SJSA1 (cell line): Measurements from ENCODE around the gene CTIF. TPM values are rescaled to one million over a fixed set of nuclear protein-coding genes. Genes with fewer than 3 reads are reported as not detected.

Source experiments
- DNase-seq, 2 experiments: peaks; one replicate each; pipeline ENCODE4 v3.0.0-alpha.2; 2015 to 2020; ENCODE audit warnings: low spot score in 2 of 2, low read depth in 1 of 2
- H3K27ac ChIP-seq: fragments of 250-450 bp; sonication (Bioruptor Pico); 2 replicates; pipeline ENCODE4 v1.5.1; 2020; ENCODE audit warnings: mild to moderate bottlenecking, moderate library complexity
- H3K27me3 ChIP-seq: fragments of 250-450 bp; sonication (Bioruptor Pico); replicated peaks from 2 replicates; pipeline ENCODE4 v1.5.1; 2020; ENCODE audit warnings: mild to moderate bottlenecking, moderate library complexity
- H3K36me3 ChIP-seq: fragments of 250-450 bp; sonication (Bioruptor Pico); 2 replicates; pipeline ENCODE4 v1.5.1; 2020; ENCODE audit warnings: mild to moderate bottlenecking
- H3K4me1 ChIP-seq: fragments of 250-450 bp; sonication (Bioruptor Pico); replicated peaks from 2 replicates; pipeline ENCODE4 v1.6.1; 2021; ENCODE audit warnings: mild to moderate bottlenecking
- H3K4me3 ChIP-seq: fragments of 250-450 bp; sonication (Bioruptor Pico); 2 replicates; pipeline ENCODE4 v1.5.1; 2020; ENCODE audit warnings: mild to moderate bottlenecking
- H3K9me3 ChIP-seq: fragments of 250-450 bp; sonication (Bioruptor Pico); replicated peaks from 2 replicates; pipeline ENCODE4 v1.5.1; 2020; ENCODE audit warnings: mild to moderate bottlenecking
- total RNA-seq: library from RNA; depleted of rRNA; stranded (reverse); fragments of >200 nt; shearing (Covaris generic); gene quantifications from 2 replicates; pipeline ENCODE4 v1.2.3, GENCODE V29; 2014

Gene CTIF
- total RNA-seq, 1 experiment from 2014 or later: 91.5 TPM

DNA sequence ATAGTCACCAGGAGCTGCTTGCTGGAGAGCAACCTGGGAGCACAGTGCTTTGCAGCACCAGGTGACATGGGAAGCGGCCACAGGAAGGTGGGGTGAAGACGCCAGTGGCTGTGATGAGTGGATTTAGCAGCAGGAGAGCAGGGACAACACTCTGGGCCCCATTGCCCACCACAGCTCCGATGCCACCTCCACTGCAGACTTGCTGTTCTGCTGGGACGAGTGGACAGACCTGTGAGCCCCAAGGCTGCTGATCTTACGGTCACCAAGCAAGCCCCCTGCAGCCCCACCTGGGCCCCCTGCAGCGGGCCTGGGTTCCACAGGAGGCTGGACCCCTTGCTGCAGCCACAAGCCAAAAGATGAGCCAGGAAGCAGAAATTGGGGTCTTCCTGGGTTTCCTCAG, 73.7 kb downstream of the CTIF start:
- H3K9me3 ChIP-seq: no peaks in the 10 kb centered on the region

DNA sequence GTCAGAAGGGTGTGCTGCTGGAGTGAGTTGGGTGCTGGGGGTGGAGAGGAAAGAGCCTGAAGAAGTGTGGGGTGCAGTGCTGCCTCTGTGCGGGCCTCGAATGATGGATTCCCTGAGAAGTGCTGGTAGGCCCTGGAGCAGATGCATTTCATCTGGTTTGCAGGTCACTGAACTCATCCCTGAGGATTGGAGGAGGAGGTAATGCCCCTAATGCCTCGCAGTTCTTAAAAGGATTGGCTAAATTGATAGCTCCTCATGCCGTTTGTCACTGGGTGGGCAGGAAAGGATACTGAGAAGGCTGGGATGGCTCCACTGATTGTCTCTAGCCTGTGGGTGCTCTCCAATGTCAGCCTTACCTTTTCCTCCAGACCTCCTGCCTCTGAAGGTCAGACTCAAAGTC, 74.1 kb downstream of the CTIF start:
- Histone ChIP-seq H3K4me1 (peaks cover 6% of the 10 kb centered on the region), H3K4me3 (no peak overlapping the region), H3K36me3 (peaks cover 71% of the 10 kb centered on the region), H3K27me3 (no peaks in the 10 kb centered on the region), H3K27ac (no peak overlapping the region), H3K9me3 (no peaks in the 10 kb centered on the region)
- no peak for DNase-seq

More for the DNA sequence above, 73.7 kb downstream of the CTIF start:
- no peak overlapping the region for H3K27ac ChIP-seq
- no peak overlapping the region for H3K4me3 ChIP-seq
- DNase-seq: no peak
- peaks cover 10% of the 10 kb centered on the region for H3K4me1 ChIP-seq
- H3K27me3 ChIP-seq: no peaks in the 10 kb centered on the region
- peaks cover 71% of the 10 kb centered on the region for H3K36me3 ChIP-seq

DNA sequence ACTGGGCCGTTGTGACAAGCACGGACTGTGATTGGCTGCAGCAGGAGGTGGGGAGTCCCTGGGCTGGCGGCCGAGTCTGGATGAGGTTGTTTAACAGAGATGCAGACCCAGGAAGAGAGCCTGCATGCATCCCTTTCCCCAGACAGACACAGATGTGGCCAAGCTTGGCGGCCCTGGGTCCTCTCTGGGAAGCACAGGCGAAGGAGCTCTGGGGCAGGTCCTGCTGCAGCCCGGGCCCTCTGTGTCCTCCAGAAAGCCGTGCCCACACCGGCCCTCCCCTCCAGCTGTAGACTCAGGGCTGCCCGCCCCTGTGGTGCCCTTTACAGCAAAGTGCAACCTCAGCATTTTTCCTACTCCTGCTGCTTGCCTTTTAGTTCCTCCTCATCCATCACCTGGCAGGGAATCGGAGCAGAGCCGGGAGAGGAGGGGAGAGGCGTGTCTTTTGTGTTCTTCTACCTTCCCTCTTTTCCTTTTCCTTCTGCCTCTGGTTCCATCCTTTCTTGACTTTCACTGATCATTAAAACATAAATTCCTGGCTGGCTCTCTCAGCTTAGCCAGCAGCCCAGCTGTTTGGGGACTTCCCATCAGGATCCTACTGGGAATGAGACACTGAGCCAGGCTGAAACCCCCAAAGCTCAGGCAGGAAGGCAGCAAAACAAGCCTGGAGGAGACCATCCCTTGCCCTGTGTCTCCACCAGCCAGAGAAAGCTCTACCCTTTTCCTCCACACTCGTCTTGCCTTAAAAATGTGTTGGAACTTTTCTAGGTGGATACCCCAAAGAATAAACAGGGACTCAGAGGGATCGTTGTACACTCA, 75.0 kb downstream of the CTIF start:
- Histone ChIP-seq H3K27ac (no peak overlapping the region), H3K36me3 (peaks cover 69% of the 10 kb centered on the region), H3K4me3 (no peak overlapping the region), H3K4me1 (peaks cover 13% of the 10 kb centered on the region), H3K9me3 (no peaks in the 10 kb centered on the region), H3K27me3 (no peaks in the 10 kb centered on the region)
- no peak for DNase-seq

DNA sequence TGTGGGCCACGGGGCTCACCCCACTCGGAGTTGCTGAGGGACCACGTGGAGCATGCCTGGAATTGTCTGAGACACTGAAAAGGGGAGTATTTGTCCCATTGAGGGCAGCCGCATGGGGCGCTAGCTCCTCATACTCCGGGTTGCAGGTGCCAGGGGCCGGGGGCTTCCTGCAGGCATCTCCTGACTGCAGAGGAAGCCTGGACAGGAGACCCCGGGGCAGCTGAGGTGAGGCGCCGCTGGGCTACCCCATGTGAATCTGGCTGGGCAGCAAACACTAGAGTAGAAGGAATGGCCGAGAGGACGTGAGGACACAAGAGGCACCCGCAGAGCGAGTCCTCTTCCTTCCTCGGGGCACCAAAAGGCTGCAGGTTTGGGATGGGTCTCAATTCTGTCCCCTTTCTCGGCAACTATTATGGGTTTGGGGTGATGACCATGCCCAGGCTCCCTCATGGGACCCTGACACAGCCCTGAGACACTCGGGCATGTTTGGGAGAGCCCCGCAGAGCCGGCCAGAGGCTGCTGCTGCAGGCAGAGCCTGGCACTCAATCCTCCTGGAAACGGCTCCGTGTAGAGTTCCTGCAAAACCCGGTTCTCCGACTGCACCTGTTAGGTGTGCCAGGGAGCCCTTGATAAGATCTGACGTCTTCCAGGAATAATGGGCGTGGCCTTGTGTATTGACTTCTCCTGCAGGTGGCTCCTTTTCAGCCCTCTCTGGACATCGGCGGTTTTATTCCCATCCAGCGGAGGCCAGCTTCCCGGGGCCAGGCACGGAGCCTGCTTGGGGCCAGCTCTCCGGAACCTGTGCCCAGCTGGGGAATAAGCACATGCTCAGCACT, 77.0 kb downstream of the CTIF start:
- H3K27me3 ChIP-seq: no peaks in the 10 kb centered on the region
- H3K4me1 ChIP-seq: peaks cover 28% of the 10 kb centered on the region
- no peak for DNase-seq
- no peak overlapping the region for H3K4me3 ChIP-seq
- H3K9me3 ChIP-seq: no peaks in the 10 kb centered on the region
- no peak overlapping the region for H3K27ac ChIP-seq
- H3K36me3 ChIP-seq: peaks cover 70% of the 10 kb centered on the region

DNA sequence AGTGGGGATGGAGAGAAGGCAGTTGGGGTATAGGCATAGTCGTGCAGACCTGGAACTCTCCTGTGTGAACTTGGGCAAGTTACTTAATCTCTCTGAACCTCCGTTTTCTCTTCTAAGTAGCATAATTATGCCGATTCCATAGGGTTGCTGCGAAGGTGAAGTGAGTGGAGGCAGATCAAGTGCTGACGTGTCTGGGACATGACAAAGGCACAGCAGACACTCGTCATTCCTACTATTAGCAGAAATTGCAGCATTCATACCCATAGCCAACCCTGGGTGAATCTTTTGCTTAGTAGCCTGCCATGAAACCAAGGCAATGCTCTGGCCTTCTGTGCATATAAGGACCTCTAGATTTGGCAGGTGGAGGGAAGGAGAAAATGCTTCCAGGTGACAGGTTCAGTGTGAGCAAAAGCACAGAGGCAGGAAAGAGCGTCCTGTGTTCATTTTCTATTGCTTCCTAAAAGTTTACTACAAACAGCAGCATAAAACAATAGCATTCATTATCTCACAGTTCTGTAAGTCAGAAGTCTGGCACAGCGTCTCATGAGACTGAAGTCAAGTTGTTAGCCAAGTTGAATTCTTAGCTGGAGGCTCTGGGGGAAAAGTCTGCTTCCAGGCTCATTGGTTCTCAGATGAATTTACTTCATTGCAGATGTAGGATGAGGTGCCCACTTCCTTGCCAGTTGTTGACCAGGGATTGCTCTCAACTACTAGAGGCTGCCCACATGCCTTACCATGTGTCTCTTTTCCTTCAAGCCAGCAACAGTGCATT, 77.8 kb downstream of the CTIF start:
- DNase-seq: no peak
- H3K27me3 ChIP-seq: no peaks in the 10 kb centered on the region

DNA sequence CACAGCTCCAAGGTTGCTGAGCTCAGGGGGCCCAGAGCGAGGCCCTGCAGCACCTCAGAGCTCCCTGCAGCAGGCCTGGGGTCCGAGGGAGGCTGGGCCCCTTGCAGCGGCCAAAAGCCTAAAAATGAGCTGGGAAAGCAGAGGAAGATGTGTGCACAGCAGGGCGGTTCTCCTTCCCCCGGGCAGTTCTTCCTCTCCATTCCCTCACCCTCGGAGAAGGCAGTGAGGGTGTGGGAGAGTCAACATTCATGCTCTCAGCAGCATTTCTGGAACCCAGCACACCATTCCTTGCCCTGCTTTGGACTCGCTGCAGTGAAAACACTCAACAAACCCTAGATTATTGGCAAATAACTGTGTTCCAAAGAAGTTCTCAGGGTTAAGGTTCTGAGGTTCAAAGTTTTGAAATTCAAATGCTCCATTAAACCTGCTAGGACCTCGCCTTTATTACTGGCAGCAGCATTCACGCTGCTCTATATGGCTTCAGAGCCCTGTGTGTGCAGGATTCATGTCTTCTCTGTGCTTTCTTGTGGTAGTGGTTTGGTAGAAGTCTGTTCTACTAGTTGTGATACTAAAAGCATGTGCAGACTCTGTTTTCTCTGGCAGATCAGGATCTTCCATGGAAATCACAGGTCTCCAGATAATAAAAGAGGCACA, 79.1 kb downstream of the CTIF start:
- Histone ChIP-seq H3K9me3 (no peaks in the 10 kb centered on the region), H3K4me3 (no peak overlapping the region), H3K27me3 (no peaks in the 10 kb centered on the region), H3K27ac (no peak overlapping the region), H3K4me1 (peaks cover 50% of the 10 kb centered on the region), H3K36me3 (peaks cover 62% of the 10 kb centered on the region)
- no peak for DNase-seq

More for the DNA sequence above, 77.8 kb downstream of the CTIF start:
- no peaks in the 10 kb centered on the region for H3K9me3 ChIP-seq
- H3K27ac ChIP-seq: no peak overlapping the region
- H3K4me1 ChIP-seq: peaks cover 37% of the 10 kb centered on the region
- H3K36me3 ChIP-seq: peaks cover 67% of the 10 kb centered on the region
- no peak overlapping the region for H3K4me3 ChIP-seq

DNA sequence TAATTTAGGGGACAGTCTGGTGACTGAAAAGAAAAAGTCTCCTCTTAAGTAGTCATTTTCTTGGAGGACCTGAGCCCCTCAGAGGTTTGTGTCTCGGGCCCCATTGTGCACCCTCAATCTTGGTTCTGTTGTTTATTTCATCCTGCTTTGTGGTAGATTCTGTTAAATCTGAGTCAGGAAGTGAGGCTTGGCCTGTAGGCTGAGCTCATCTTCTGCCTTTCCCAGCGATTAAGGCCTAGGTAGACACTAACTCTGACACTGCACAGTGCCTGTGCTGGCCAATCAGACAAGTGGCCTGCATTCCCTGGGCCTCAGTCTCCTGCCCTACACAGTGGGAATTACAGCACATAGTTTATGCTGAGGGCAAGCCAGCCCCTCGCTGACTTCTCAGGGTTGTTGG, 80.2 kb downstream of the CTIF start:
- DNase-seq: no peak
- Histone ChIP-seq H3K36me3 (peaks cover 56% of the 10 kb centered on the region), H3K4me1 (peaks cover 58% of the 10 kb centered on the region)

DNA sequence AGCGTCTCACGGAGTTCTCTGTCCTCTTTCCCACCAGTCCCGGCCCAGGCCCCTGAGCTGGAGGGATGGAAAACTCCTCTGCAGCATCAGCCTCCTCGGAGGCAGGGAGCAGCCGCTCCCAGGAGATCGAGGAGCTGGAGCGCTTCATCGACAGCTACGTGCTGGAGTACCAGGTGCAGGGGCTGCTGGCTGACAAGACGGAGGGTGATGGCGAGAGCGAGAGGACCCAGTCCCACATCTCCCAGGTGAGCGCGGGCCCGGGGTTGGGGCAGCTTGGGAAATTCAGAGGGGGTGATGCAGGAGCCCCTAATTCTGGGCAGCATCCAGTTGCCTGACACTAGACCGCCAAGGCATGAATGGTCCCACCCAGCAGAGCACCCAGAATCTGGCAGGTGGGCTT, 80.7 kb downstream of the CTIF start:
- no peak overlapping the region for H3K4me3 ChIP-seq
- no peaks in the 10 kb centered on the region for H3K9me3 ChIP-seq
- peak overlapping the region; percentile 24; the same call in 1 of the 2 replicates for H3K27ac ChIP-seq
- no peak for DNase-seq
- peaks cover 63% of the 10 kb centered on the region for H3K4me1 ChIP-seq
- H3K27me3 ChIP-seq: no peaks in the 10 kb centered on the region
- H3K36me3 ChIP-seq: peaks cover 60% of the 10 kb centered on the region

More for the DNA sequence above, 80.2 kb downstream of the CTIF start:
- Histone ChIP-seq H3K27ac (peak overlapping the region; percentile 24; the same call in 1 of the 2 replicates), H3K27me3 (no peaks in the 10 kb centered on the region), H3K9me3 (no peaks in the 10 kb centered on the region), H3K4me3 (no peak overlapping the region)

DNA sequence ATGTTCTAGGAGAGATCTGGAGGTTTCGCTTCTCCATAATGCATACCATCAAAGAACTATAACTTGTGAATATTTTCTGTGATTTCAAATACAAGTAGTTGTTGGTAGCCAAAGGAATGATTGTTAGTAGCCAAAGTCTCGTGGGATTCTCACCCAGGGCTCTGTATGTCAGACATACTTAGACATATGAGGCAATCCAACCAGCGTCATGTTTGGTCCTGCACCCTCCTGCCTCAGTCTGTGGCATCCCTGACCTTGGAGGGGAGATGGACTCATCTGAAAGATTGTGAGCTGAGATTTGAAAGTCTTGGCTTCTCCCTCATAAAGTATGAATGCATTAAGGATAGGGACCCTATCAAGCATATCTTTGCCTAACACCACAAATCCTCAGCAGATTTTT, 81.2 kb downstream of the CTIF start:
- H3K27ac ChIP-seq: 0 out of 2 replicates have a peak overlapping the region, but pooled peaks have one; percentile 93
- no peak for DNase-seq

DNA sequence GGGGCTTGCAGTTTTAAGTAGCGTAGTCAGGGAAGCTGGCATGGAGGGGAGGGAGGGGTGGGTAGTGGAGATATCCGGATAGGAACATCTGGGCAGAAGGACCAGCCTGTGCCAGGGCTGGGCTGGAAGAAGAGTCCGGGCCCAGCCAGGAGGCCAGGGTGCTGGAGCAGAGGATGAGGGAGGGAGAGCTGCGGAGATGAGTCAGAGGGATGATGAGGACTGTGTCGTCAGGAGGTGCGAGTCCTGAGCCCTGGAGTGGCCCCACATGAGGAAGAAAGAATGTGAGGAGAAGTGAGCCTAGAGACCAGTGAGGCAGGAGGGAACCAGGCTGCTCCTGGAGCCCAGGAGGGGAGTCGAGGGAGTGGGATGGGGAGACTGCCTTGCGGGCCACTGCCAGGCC, 82.4 kb downstream of the CTIF start:
- H3K36me3 ChIP-seq: peaks cover 60% of the 10 kb centered on the region
- peak overlapping the region; percentile 37 for H3K4me3 ChIP-seq
- no peaks in the 10 kb centered on the region for H3K9me3 ChIP-seq
- DNase-seq: peak; percentile 78 to 90
- H3K27ac ChIP-seq: peak overlapping the region; percentile 93
- no peaks in the 10 kb centered on the region for H3K27me3 ChIP-seq
- peaks cover 76% of the 10 kb centered on the region for H3K4me1 ChIP-seq

More for the DNA sequence above, 81.2 kb downstream of the CTIF start:
- peaks cover 69% of the 10 kb centered on the region for H3K4me1 ChIP-seq
- H3K4me3 ChIP-seq: no peak overlapping the region
- H3K27me3 ChIP-seq: no peaks in the 10 kb centered on the region
- H3K9me3 ChIP-seq: no peaks in the 10 kb centered on the region
- peaks cover 63% of the 10 kb centered on the region for H3K36me3 ChIP-seq

DNA sequence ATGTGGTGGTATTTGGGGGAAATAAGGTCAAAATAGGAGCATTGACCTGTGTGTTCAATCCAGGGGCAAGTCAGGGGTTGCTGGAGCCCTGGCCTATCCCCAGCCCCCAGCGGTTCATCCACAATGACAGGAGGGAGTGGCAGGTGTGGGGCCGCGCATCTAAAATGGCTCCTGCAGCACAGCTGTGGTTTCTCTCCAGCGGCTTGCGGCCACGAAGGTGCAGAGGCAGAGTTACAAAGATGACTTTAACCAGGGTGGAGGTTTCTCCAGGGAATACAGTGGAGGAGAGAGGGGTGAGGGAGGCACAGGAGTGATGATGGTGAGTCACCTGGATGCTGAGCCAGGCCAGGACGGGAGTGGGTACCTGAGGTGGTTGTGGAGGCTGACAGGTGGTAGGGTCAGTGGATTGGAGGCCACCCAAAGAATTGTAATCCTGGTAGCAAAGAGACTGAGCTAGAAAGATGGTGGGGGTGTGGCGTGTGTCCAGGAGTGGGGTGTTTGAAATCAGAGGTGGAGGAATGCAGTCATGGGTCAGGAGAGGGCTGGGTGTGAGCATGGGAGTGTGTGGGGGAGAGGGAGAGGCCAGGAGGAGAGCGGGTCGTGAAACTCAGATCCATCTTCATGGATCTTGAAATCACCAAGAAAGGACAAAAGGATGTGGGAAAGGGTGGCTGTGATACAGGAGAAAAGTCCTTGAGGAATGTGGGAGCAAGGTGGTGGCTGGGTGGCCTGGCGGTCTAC, 83.2 kb downstream of the CTIF start:
- DNase-seq: peak; percentile 89
- Histone ChIP-seq H3K27me3 (no peaks in the 10 kb centered on the region), H3K27ac (peak overlapping the region; percentile 93), H3K4me1 (peaks cover 80% of the 10 kb centered on the region), H3K4me3 (peak overlapping the region; percentile 37), H3K9me3 (no peaks in the 10 kb centered on the region), H3K36me3 (peaks cover 56% of the 10 kb centered on the region)

DNA sequence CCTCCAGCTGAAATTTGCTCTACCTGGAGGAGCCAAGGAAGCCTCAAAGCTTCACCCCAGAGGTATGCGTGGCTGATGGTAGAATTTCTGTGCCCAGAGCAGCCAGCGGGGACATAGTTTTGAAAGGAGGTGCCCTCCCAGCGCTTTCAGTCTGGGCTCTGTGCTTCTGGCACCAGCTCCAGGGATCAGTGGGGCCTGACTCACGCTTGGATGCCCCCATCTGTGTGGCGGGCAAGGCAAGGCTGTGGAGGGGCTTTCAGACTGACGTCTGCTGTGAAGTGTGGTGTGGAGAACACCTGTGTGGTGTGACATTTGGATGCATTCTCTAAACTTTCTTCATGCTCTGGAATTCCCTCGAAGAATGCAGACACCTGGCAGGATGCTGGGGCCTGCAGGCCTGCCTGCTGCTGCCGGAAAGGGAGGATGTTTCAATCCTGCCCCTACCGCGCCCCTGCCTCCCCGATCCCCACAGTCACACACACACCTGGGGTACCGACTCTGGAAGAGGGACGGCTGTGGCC, 84.1 kb downstream of the CTIF start:
- Histone ChIP-seq H3K27ac (peak overlapping the region; percentile 93), H3K27me3 (no peaks in the 10 kb centered on the region), H3K4me3 (peak overlapping the region; percentile 37), H3K36me3 (peaks cover 63% of the 10 kb centered on the region), H3K9me3 (no peaks in the 10 kb centered on the region), H3K4me1 (peaks cover 88% of the 10 kb centered on the region)
- peak; percentile 82 to 86 for DNase-seq
